ENCODE measurements around the gene NFAT5.
"Not testable (repeated sequence)": the region's sequence is repeated elsewhere in the genome, so short reads cannot be mapped to it uniquely, and the experiment has no call there.

DNA sequence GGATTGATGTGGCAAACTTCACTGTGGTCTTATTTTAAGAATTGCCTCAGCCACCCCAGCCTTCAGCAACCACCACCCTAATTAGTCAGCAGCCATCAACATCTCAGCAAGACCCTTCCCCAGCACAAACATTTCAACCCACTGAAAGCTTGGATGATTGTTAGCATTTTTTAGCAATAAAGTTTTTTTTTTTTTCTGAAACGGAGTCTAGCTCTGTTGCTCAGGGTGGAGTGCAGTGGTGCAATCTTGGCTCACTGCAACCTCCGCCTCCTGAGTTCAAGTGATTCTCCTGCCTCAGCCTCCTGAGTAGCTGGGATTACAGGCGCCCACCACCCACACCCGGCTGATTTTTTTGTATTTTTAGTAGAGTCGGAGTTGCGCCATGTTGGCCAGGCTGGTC is 19.1 kb upstream of the NFAT5 start:
- TF ChIP-seq, protein P1, sequence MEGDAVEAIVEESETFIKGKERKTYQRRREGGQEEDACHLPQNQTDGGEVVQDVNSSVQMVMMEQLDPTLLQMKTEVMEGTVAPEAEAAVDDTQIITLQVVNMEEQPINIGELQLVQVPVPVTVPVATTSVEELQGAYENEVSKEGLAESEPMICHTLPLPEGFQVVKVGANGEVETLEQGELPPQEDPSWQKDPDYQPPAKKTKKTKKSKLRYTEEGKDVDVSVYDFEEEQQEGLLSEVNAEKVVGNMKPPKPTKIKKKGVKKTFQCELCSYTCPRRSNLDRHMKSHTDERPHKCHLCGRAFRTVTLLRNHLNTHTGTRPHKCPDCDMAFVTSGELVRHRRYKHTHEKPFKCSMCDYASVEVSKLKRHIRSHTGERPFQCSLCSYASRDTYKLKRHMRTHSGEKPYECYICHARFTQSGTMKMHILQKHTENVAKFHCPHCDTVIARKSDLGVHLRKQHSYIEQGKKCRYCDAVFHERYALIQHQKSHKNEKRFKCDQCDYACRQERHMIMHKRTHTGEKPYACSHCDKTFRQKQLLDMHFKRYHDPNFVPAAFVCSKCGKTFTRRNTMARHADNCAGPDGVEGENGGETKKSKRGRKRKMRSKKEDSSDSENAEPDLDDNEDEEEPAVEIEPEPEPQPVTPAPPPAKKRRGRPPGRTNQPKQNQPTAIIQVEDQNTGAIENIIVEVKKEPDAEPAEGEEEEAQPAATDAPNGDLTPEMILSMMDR (IDR thresholded peaks at IDR 0.05): not testable (repeated sequence)
- not testable (repeated sequence) for TF ChIP-seq POLR2A (IDR thresholded peaks at IDR 0.05)
